Diencephalon (tissue), 1 donor: ENCODE results near the gene NPB. TPM values are rescaled to one million over a fixed set of nuclear protein-coding genes. Genes with fewer than 3 reads are reported as not detected.

ENCODE experiments used
- total RNA-seq: library from RNA; depleted of rRNA; stranded (reverse); fragments of >200 nt; gene quantifications from one replicate; pipeline ENCODE4 v1.2.3, GENCODE V29; 2014

NPB gene
- total RNA-seq = 4.2 TPM

DNA sequence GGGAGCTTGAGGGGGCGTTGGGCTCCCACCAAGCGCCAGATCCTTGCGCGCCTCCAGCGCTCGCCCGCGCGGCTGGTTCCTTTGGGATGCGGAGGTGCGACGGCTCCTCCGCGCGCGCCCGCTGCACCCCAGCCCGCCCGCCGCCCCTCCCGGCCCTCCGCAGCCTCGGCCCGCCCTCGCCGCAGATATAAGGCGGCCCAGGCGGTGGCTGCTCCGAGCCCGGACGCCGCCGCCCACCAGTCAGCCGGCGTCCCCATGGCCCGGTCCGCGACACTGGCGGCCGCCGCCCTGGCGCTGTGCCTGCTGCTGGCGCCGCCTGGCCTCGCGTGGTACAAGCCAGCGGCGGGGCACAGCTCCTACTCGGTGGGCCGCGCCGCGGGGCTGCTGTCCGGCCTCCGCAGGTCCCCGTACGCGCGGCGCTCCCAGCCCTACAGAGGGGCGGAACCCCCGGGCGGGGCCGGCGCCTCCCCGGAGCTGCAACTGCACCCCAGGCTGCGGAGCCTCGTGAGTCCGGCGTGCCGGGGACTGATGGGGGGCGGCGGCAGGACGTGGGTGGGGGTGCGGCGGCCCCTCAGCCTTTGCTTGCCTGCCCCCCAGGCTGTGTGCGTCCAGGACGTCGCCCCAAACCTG is at the start of gene NPB:
TSS of gene NPB (plus strand) at position 216 of the 630 bp plus-strand sequence. CDS start at position 256, 40 bp downstream.

GRCh38 chr17:81859906-81860755 is 41.9 kb upstream of the NPB start, which contains the start of gene P4HB:
TSS of gene P4HB (minus strand) at chr17:81860535. CDS start at chr17:81860471, 64 bp downstream.

GRCh38 chr17:81870981-81871386 is 31.1 kb upstream of the NPB start, which contains the start of gene ARHGDIA:
TSS of gene ARHGDIA (minus strand) at chr17:81871337. CDS start at chr17:81869930, 1,407 bp downstream.

GRCh38 chr17:81911277-81911961 is 9.4 kb downstream of the NPB start, which contains the start of gene PCYT2:
TSS of gene PCYT2 (minus strand) at chr17:81911399. CDS start at chr17:81911355, 44 bp downstream.

GRCh38 chr17:81917565-81918332 is 15.7 kb downstream of the NPB start, which contains the start of gene SIRT7:
TSS of gene SIRT7 (minus strand) at chr17:81918176. CDS start at chr17:81918131, 45 bp downstream.

DNA sequence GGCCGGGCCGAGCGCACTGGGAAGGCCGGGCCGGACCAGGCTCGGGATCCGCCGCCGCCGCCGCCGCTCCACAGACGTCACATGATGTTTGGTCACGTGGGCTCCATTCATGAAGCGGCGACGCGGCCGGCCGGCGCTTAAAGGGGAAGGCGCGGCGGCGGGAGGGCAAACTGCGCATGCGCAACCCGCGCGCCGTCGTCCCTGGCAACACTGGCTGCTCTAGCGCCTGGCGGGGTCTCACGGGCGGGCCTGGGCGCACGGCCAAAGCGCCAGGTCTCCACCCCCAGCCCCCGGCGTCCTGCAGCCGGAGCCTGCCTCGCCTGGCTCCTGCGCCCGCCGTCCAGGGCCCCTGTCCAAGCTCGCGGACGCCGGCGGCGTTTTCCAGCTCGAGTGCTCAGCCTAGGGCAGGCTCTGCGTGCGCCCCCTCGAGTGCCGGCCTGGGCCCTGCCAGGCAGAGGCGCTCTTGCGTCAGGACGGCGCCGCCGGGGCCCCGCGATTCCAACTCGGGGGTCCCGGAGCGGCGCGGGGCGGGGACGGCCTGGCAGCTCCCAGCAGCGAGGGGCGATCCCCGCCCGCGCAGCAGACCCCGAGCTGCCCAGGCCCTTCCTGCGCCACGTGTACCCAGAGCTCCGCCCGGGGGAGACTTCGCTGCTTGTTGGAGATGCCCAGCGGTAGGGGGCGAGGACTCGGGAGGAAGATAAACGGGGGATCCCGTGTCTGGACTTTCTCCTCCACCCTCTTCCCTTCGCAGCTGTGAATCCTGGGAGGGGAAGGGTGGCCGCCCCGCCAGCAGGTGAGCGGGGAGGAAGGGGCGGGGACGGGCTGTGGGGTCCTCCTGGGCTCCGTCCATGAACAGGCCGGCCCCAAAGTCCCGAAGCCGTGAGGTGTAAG is 25.9 kb downstream of the NPB start, which contains the start of gene MAFG:
TSS of gene MAFG (minus strand) at position 83 of the 891 bp plus-strand sequence. CDS start 4,550 bp downstream, outside the sequence.

DNA sequence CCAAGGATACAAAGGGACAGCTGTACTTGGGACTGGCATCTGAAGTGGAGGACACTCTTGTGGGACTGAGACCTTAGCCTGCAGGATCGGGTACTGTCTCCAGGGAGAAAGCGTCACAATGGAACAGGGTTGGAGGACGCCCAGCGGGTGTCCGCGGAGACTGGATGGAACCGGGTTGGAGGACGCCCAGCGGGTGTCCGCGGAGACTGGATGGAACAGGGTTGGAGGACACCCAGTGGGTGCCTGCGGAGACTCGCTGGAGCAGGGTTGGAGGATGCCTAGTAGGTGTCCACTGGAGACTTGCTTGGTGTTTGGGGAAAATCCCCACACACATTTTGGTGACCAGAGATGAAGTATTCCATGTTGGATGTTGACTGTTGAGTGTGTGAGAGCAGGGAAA is 45.2 kb downstream of the NPB start, which contains the start of gene MYADML2:
TSS of gene MYADML2 (minus strand) at position 45 of the 400 bp plus-strand sequence. CDS start 5,492 bp downstream, outside the sequence.

Other genes with a start within 250 kb of the NPB start
- not detected for gene PDE6G, start 245.7 kb upstream of the NPB start, total RNA-seq
- gene OXLD1, start 235.6 kb upstream of the NPB start, total RNA-seq = 9.9 TPM
- gene CCDC137, start 235.5 kb upstream of the NPB start, total RNA-seq = 7.6 TPM
- gene ARL16, start 218.4 kb upstream of the NPB start, total RNA-seq = 43.1 TPM
- 47.1 TPM for gene HGS, start 218.2 kb upstream of the NPB start, total RNA-seq
- gene MRPL12, start 198.9 kb upstream of the NPB start, total RNA-seq = 8.5 TPM
- 13.6 TPM for gene SLC25A10, start 190.0 kb upstream of the NPB start, total RNA-seq
- not detected for gene GCGR, start 98.1 kb upstream of the NPB start, total RNA-seq
- 88.1 TPM for gene MCRIP1, start 68.9 kb upstream of the NPB start, total RNA-seq
- not detected for gene PPP1R27, start 67.2 kb upstream of the NPB start, total RNA-seq
- gene P4HB, start 41.7 kb upstream of the NPB start, total RNA-seq = 90.9 TPM
- 33.2 TPM for gene ARHGDIA, start 30.9 kb upstream of the NPB start, total RNA-seq
- gene ALYREF, start 10.7 kb upstream of the NPB start, total RNA-seq = 80.3 TPM
- 69.2 TPM for gene ANAPC11, start 10.5 kb upstream of the NPB start, total RNA-seq
- 28.8 TPM for gene PCYT2, start 9.2 kb downstream of the NPB start, total RNA-seq
- gene SIRT7, start 15.9 kb downstream of the NPB start, total RNA-seq = 9.0 TPM
- 18.5 TPM for gene MAFG, start 25.5 kb downstream of the NPB start, total RNA-seq
- gene PYCR1, start 35.1 kb downstream of the NPB start, total RNA-seq = 27.5 TPM
- gene MYADML2, start 45.0 kb downstream of the NPB start, total RNA-seq = 1.8 TPM
- 0.69 TPM for gene NOTUM, start 58.9 kb downstream of the NPB start, total RNA-seq
- gene ASPSCR1, start 75.4 kb downstream of the NPB start, total RNA-seq = 22.6 TPM
- gene CENPX, start 120.6 kb downstream of the NPB start, total RNA-seq = 29.8 TPM
- 11.3 TPM for gene LRRC45, start 121.1 kb downstream of the NPB start, total RNA-seq
- gene RAC3, start 129.4 kb downstream of the NPB start, total RNA-seq = 122 TPM
- 33.7 TPM for gene DCXR, start 135.5 kb downstream of the NPB start, total RNA-seq
- gene RFNG, start 149.6 kb downstream of the NPB start, total RNA-seq = 20.1 TPM
- 84.0 TPM for gene GPS1, start 149.7 kb downstream of the NPB start, total RNA-seq
- gene DUS1L, start 163.6 kb downstream of the NPB start, total RNA-seq = 20.1 TPM
- 119 TPM for gene FASN, start 196.0 kb downstream of the NPB start, total RNA-seq